HG03159 (cell line): ENCODE measurements around the gene OBSL1.

Source experiments
- ATAC-seq: cut with Tn5 transposase; IDR thresholded peaks from one replicate; pipeline ENCODE4 v1.9.1; 2021; ENCODE audit warnings: mild to moderate bottlenecking, moderate library complexity; ENCODE audit not compliant: unreplicated experiment

OBSL1 gene

GRCh38 chr2:219552382-219553167 is 18.8 kb downstream of the OBSL1 start:
- ATAC-seq: peak; percentile 90

- ATAC-seq: peak; percentile 22
Observed at GRCh38 chr2:219551441-219552381, 19.6 kb downstream of the OBSL1 start.

GRCh38 chr2:219549619-219550018 is 21.7 kb downstream of the OBSL1 start:
- ATAC-seq: no peak

- ATAC-seq: no peak
Observed at GRCh38 chr2:219548990-219549389, 22.3 kb downstream of the OBSL1 start.

GRCh38 chr2:219547621-219548020 is 23.7 kb downstream of the OBSL1 start:
- ATAC-seq: no peak

- no peak for ATAC-seq
Observed at GRCh38 chr2:219545943-219546352, 25.4 kb downstream of the OBSL1 start.

GRCh38 chr2:219545295-219545942 is 25.9 kb downstream of the OBSL1 start:
- no peak for ATAC-seq

GRCh38 chr2:219544567-219544966 is 26.8 kb downstream of the OBSL1 start:
- no peak for ATAC-seq

GRCh38 chr2:219543596-219544358 is 27.6 kb downstream of the OBSL1 start, which contains the start of the genes CHPF and TMEM198:
Gene CHPF (minus strand): TSS chr2:219543809. CDS start chr2:219543538, 271 bp downstream.
Gene TMEM198 (plus strand): TSS chr2:219544028. CDS start chr2:219544728, 700 bp downstream.
- ATAC-seq: peak; percentile 76

GRCh38 chr2:219542931-219543595 is 28.3 kb downstream of the OBSL1 start:
- peak; percentile 39 for ATAC-seq

GRCh38 chr2:219541611-219542180 is 29.6 kb downstream of the OBSL1 start:
- peak; percentile 49 for ATAC-seq

GRCh38 chr2:219540784-219541504 is 30.4 kb downstream of the OBSL1 start:
- ATAC-seq: no peak

GRCh38 chr2:219539926-219540678 is 31.2 kb downstream of the OBSL1 start:
- no peak for ATAC-seq

GRCh38 chr2:219538956-219539788 is 32.2 kb downstream of the OBSL1 start:
- no peak for ATAC-seq

GRCh38 chr2:219538504-219538951 is 32.8 kb downstream of the OBSL1 start:
- no peak for ATAC-seq

- ATAC-seq: no peak
Observed at GRCh38 chr2:219537657-219538488, 33.5 kb downstream of the OBSL1 start.
